Neural cell (in vitro differentiated cells): Measurements from ENCODE around the gene PROC. TPM values are rescaled to one million over a fixed set of nuclear protein-coding genes. Genes with fewer than 3 reads are reported as not detected.

Experiments used
- H2AFZ ChIP-seq: fragments of 200-600, 300-800 bp; sonication (generic), shearing (Covaris generic); 2 replicates; pipeline ENCODE4 v1.6.0; 2014; ENCODE audit warnings: low read depth, mild to moderate bottlenecking, antibody characterized with exemption, low read length, moderate library complexity
- H3F3A ChIP-seq: fragments of 200-600 bp; shearing (Covaris generic); 2 replicates; pipeline ENCODE4 v1.6.1; 2016; ENCODE audit warnings: mild to moderate bottlenecking, moderate library complexity, mixed read lengths, antibody characterized with exemption, low read length; ENCODE audit not compliant: insufficient read depth, poor library complexity, severe bottlenecking
- H3K27ac ChIP-seq: fragments of 200-600, 300-800 bp; sonication (generic), shearing (Covaris generic); 2 replicates; pipeline ENCODE4 v1.5.1; 2014; ENCODE audit warnings: mild to moderate bottlenecking, low read length, moderate library complexity
- H3K27me3 ChIP-seq: fragments of 300-800, 200-600 bp; sonication (generic), shearing (Covaris generic); 2 replicates; pipeline ENCODE4 v1.6.0; 2014; ENCODE audit warnings: mild to moderate bottlenecking, low read depth, low read length, moderate library complexity; ENCODE audit not compliant: insufficient read depth
- H3K36me3 ChIP-seq: fragments of 300-800, 200-600 bp; sonication (generic), shearing (Covaris generic); 2 replicates; pipeline ENCODE4 v1.5.1; 2014; ENCODE audit warnings: mild to moderate bottlenecking, antibody characterized with exemption, low read length, moderate library complexity; ENCODE audit not compliant: insufficient read depth
- H3K4me2 ChIP-seq: fragments of 300-800, 200-600 bp; sonication (generic), shearing (Covaris generic); 2 replicates; pipeline ENCODE4 v1.6.0; 2014; ENCODE audit warnings: mild to moderate bottlenecking, low read length
- H3K4me3 ChIP-seq: fragments of 300-800, 200-600 bp; sonication (generic), shearing (Covaris generic); 2 replicates; pipeline ENCODE4 v1.5.1; 2014; ENCODE audit warnings: mild to moderate bottlenecking, low read length, moderate library complexity
- H3K79me2 ChIP-seq: fragments of 200-600 bp; shearing (Covaris generic); replicated peaks from 2 replicates; pipeline ENCODE4 v1.6.0; 2014; ENCODE audit warnings: mild to moderate bottlenecking, low read length, moderate library complexity; ENCODE audit not compliant: insufficient read depth
- H3K9ac ChIP-seq: fragments of 300-800, 200-600 bp; sonication (generic), shearing (Covaris generic); 2 replicates; pipeline ENCODE4 v1.6.1; 2016; ENCODE audit warnings: mild to moderate bottlenecking, low read length, mixed read lengths
- H3K9me2 ChIP-seq: fragments of 200-600 bp; shearing (Covaris generic); 2 replicates; pipeline ENCODE4 v1.6.1; 2016; ENCODE audit warnings: mild to moderate bottlenecking, low read length, mixed read lengths; ENCODE audit not compliant: insufficient read depth
- H3K9me3 ChIP-seq: fragments of 200-600, 300-800 bp; sonication (generic), shearing (Covaris generic); 2 replicates; pipeline ENCODE4 v1.6.1; 2016; ENCODE audit warnings: mild to moderate bottlenecking, mixed run types, low read length, moderate library complexity, mixed read lengths
- H4K20me1 ChIP-seq: fragments of 200-600 bp; shearing (Covaris generic); 2 replicates; pipeline ENCODE4 v1.6.1; 2016; ENCODE audit warnings: mild to moderate bottlenecking, mixed run types; ENCODE audit not compliant: insufficient read depth
- CTCF ChIP-seq: fragments of 450-650 bp; IDR thresholded peaks from 2 replicates; pipeline ENCODE4 v1.5.1; 2014; ENCODE audit warnings: antibody characterized with exemption, mild to moderate bottlenecking, moderate library complexity; ENCODE audit not compliant: poor library complexity, severe bottlenecking
- EP300 ChIP-seq: fragments of 450-650 bp; conservative IDR thresholded peaks from 2 replicates; pipeline ENCODE4 v1.6.1; 2014; ENCODE audit warnings: antibody characterized with exemption, mild to moderate bottlenecking, moderate library complexity; ENCODE audit not compliant: poor library complexity, severe bottlenecking
- EZH2 ChIP-seq: fragments of 200-600, 300-800 bp; shearing (Covaris generic), sonication (generic); IDR thresholded peaks from 2 replicates; pipeline ENCODE4 v1.6.1; 2014; ENCODE audit warnings: antibody characterized with exemption, low read length, borderline replicate concordance, mild to moderate bottlenecking; ENCODE audit not compliant: insufficient read depth, poor library complexity, severe bottlenecking
- MXI1 ChIP-seq: fragments of 450-650 bp; conservative IDR thresholded peaks from 2 replicates; pipeline ENCODE4 v1.6.1; 2014; ENCODE audit warnings: antibody characterized with exemption, mild to moderate bottlenecking; ENCODE audit not compliant: poor library complexity, severe bottlenecking
- POLR2AphosphoS5 ChIP-seq: IDR thresholded peaks from 2 replicates; pipeline ENCODE4 v1.6.1; 2012
- RAD21 ChIP-seq: fragments of 450-650 bp; conservative IDR thresholded peaks from 2 replicates; pipeline ENCODE4 v1.6.1; 2014; ENCODE audit warnings: antibody characterized with exemption, mild to moderate bottlenecking, moderate library complexity
- REST ChIP-seq: IDR thresholded peaks from 2 replicates; pipeline ENCODE4 v1.6.1; 2012; ENCODE audit warnings: borderline replicate concordance
- SMC3 ChIP-seq: fragments of 450-650 bp; conservative IDR thresholded peaks from 2 replicates; pipeline ENCODE4 v1.6.1; 2014; ENCODE audit warnings: antibody characterized with exemption, mild to moderate bottlenecking, moderate library complexity; ENCODE audit not compliant: poor library complexity
- TAF1 ChIP-seq: IDR thresholded peaks from 2 replicates; pipeline ENCODE4 v1.6.1; 2012; ENCODE audit warnings: low read depth
- polyA plus RNA-seq: library from polyadenylated mRNA; depleted of rRNA; stranded (reverse); fragments of >200 nt; gene quantifications from 2 replicates; pipeline ENCODE4 v1.2.3, GENCODE V29; 2014

PROC gene
- polyA plus RNA-seq, 1 donor from 2014 or later, result 0.33 TPM

GRCh38 chr2:127400897-127401756 is 17.1 kb upstream of the PROC start:
- no peaks in the 10 kb centered on the region for H4K20me1 ChIP-seq
- H3K79me2 ChIP-seq, result no peaks in the 10 kb centered on the region
- no peak overlapping the region for H3K27ac ChIP-seq
- TF ChIP-seq EP300 (no peak), POLR2AphosphoS5 (no peak), RAD21 (no peak), TAF1 (no peak), MXI1 (no peak), EZH2 (no peak), REST (no peak), SMC3 (no peak)
- H3K36me3 ChIP-seq, result no peaks in the 10 kb centered on the region
- H3K9ac ChIP-seq, result no peak overlapping the region
- H3F3A ChIP-seq, result no peaks in the 10 kb centered on the region
- H3K27me3 ChIP-seq, result no peaks in the 10 kb centered on the region
- H3K9me3 ChIP-seq, result no peaks in the 10 kb centered on the region
- H2AFZ ChIP-seq, result no peak overlapping the region
- no peaks in the 10 kb centered on the region for H3K9me2 ChIP-seq
- no peak overlapping the region for H3K4me2 ChIP-seq
- H3K4me3 ChIP-seq, result no peak overlapping the region

- H4K20me1 ChIP-seq, result no peaks in the 10 kb centered on the region
- no peaks in the 10 kb centered on the region for H3K36me3 ChIP-seq
- no peak for TF ChIP-seq SMC3
- H3K9me3 ChIP-seq, result no peaks in the 10 kb centered on the region
- no peak overlapping the region for H2AFZ ChIP-seq
- no peak overlapping the region for H3K27ac ChIP-seq
- no peaks in the 10 kb centered on the region for H3K9me2 ChIP-seq
- H3F3A ChIP-seq, result no peaks in the 10 kb centered on the region
- no peaks in the 10 kb centered on the region for H3K27me3 ChIP-seq
- no peaks in the 10 kb centered on the region for H3K79me2 ChIP-seq
- H3K4me2 ChIP-seq, result no peak overlapping the region
- no peak overlapping the region for H3K4me3 ChIP-seq
- no peak overlapping the region for H3K9ac ChIP-seq
Observed at GRCh38 chr2:127401757-127402695, 16.2 kb upstream of the PROC start.

- TF ChIP-seq EZH2 (no peak), EP300 (no peak), TAF1 (no peak), MXI1 (no peak), CTCF (no peak), SMC3 (no peak), RAD21 (no peak), POLR2AphosphoS5 (no peak), REST (no peak)
- H3K79me2 ChIP-seq, result no peaks in the 10 kb centered on the region
- H3K4me2 ChIP-seq, result no peak overlapping the region
- H3K36me3 ChIP-seq, result no peaks in the 10 kb centered on the region
- H3F3A ChIP-seq, result no peaks in the 10 kb centered on the region
- no peak overlapping the region for H3K27ac ChIP-seq
- no peaks in the 10 kb centered on the region for H3K9me2 ChIP-seq
- no peaks in the 10 kb centered on the region for H3K9me3 ChIP-seq
- no peaks in the 10 kb centered on the region for H3K27me3 ChIP-seq
- H4K20me1 ChIP-seq, result no peaks in the 10 kb centered on the region
- H3K4me3 ChIP-seq, result no peak overlapping the region
- no peak overlapping the region for H3K9ac ChIP-seq
- no peak overlapping the region for H2AFZ ChIP-seq
Observed at GRCh38 chr2:127403460-127403859, 14.8 kb upstream of the PROC start.
